Stimulated activated effector memory CD8-positive, alpha-beta T cell treated with anti-CD3 and anti-CD28 coated beads, Interleukin-12 subunit alpha, Interleukin-12 subunit beta, amount 100 ng/mL, for 72 hours (primary cell): ENCODE data around the gene SNX21.
"Not testable (repeated sequence)": the region's sequence is repeated elsewhere in the genome, so short reads cannot be mapped to it uniquely, and the experiment has no call there.

ENCODE experiments used
- ATAC-seq: fragments of 150-1000 bp; cut with Tn5 transposase; 2 replicates; pipeline ENCODE4 v1.10.0; 2021
- DNase-seq, 2 donors: peaks; one replicate each; pipeline ENCODE4 v3.0.0; 2021 to 2022; ENCODE audit warnings: low spot score in 2 of 2
- H3K27ac Mint-ChIP-seq: one replicate; pipeline ENCODE4 v1.8.0; 2022; ENCODE audit warnings: mild to moderate bottlenecking, mixed read lengths
- H3K36me3 Mint-ChIP-seq: one replicate; pipeline ENCODE4 v1.8.0; 2022; ENCODE audit warnings: mild to moderate bottlenecking, mixed read lengths
- H3K4me1 Mint-ChIP-seq: one replicate; pipeline ENCODE4 v1.8.0; 2022; ENCODE audit warnings: mixed read lengths
- H3K4me3 Mint-ChIP-seq: one replicate; pipeline ENCODE4 v1.8.0; 2022; ENCODE audit warnings: mild to moderate bottlenecking, mixed read lengths
- H3K9me3 Mint-ChIP-seq: one replicate; pipeline ENCODE4 v1.8.0; 2022; ENCODE audit warnings: mixed read lengths

SNX21 gene

DNA sequence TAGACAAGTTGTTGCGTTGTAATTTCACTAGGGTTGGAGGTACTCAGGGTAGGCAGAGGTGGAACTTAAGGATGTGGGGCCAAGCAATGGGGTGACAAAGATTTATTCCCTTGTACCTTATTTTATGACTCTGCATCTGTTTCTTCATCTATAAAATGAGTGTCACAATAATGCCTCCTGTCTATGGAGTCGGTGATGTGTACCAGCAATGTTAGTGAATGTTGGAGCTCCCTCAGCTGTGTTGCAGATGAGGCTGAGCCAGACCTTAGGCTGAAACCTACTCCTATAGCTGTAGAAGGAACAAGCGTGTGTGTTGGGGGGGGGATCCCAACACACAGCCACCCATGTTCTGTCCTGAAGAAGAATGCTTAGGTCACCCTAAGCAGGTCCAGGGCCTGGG lies 16.6 kb upstream of the SNX21 start:
- peak overlapping the region; percentile 36 for H3K27ac Mint-ChIP-seq
- DNase-seq (no peak), ATAC-seq (no peak)
- H3K9me3 Mint-ChIP-seq = no peaks in the 10 kb centered on the region
- H3K4me1 Mint-ChIP-seq = peaks cover 18% of the 10 kb centered on the region
- H3K4me3 Mint-ChIP-seq = no peak overlapping the region
- H3K36me3 Mint-ChIP-seq = peaks cover 49% of the 10 kb centered on the region

DNA sequence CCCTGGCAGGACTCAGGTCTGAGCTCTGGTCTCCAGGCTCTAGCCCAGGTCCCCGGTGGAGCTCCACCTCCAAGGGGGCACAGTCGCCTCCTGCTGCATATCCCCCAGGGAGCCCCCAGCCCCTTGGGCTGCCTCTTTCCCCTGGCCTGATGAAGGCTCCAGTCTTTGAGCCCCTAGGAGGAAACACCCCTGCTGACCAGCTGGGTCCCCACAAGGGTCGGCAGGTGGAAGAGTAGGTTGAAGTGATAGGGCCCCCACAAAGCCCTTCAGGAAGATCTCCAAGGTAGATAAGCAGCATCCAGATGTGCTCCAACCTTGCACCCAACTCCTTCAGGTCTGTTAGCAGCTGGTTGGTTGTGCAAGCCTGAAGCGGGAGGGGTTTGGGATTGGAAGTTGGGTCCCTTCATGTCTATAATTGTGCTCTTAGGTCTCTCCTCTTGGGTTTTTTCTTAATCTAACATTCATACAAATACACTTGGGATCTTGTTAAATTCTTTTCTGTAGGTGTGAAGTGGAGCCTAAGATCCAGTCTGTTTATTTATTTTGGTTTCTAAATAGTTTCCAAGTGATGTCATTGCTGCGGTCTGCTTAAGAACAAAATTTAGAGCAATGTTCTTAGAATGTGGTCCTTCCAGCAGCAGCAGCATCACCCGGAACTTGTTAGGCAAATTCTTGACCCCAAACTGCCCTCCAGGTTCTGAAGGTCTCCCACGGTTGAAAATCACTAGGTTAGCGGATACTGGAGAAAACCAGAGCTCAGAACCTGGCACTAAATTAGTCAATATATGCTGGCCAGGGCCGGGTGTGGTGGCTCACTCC lies 16.0 kb upstream of the SNX21 start:
- Mint-ChIP-seq H3K9me3 (no peaks in the 10 kb centered on the region), H3K36me3 (peaks cover 42% of the 10 kb centered on the region), H3K4me3 (no peak overlapping the region), H3K27ac (peak overlapping the region; percentile 0), H3K4me1 (peaks cover 12% of the 10 kb centered on the region)
- DNase-seq (no peak), ATAC-seq (no peak)

DNA sequence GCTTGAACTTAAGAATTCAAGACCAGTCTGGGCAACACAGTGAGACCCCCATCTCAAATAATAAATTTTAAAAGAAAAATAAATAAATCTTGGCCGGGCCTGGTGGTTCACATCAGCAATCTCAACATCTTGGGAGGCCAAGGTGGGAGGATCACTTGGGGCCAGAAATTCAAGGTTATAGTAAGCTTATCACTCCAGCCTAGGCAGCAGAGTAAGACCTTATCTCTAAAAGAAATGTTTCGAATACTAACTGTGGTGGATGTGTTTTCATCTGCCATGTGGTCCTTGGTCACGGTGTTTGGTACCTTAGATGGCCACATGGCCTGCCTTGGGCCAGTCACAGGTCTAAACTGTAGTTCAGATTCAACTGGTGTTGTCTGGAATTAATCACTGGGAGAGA lies 15.4 kb upstream of the SNX21 start:
- ATAC-seq = no peak
- peaks cover 36% of the 10 kb centered on the region for H3K36me3 Mint-ChIP-seq

DNA sequence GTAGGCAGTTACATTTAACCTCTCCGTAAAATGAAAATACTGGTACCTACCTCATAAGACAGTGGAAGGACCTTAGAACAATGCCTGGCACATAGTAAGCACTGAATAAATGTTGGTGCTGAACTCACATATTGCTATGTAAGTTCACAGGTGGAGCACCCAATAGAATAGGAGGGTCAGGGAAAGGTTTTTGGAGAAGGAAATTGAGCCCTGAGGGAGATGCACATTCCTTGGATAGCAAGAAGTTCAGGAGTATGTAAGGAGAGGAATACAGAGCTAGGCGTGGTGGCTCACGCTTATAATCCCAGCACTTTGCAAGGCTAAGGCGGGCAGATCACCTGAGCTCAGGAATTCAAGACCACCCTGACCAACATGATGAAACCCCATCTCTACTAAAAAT lies 14.1 kb upstream of the SNX21 start:
- Mint-ChIP-seq H3K4me1 (peaks cover 15% of the 10 kb centered on the region), H3K4me3 (no peak overlapping the region), H3K36me3 (peaks cover 27% of the 10 kb centered on the region), H3K27ac (no peak overlapping the region), H3K9me3 (no peaks in the 10 kb centered on the region)
- no peak for DNase-seq
- ATAC-seq = no peak

More for the DNA sequence above, 15.4 kb upstream of the SNX21 start:
- Mint-ChIP-seq H3K4me1 (peaks cover 10% of the 10 kb centered on the region), H3K9me3 (no peaks in the 10 kb centered on the region), H3K4me3 (no peak overlapping the region), H3K27ac (peak overlapping the region; percentile 0)
- DNase-seq = no peak

DNA sequence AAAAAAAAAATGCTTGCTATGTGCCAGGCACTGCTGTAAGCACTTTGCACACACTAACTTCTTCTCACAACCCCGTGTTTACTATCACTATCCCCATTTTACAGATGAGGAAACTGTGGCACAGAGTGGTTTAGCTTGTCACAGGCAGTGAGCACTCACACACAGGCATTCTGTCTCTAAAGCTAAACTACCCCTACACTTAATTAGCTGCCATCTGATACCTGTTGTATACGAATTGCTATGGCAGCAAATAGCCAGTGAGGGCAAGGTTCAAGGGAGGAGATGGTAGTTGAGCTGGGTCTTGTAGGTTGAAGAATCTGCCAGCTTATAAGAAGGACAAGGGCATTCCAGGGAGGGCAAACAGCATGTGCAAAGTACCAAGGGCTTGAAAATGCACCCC lies 11.7 kb upstream of the SNX21 start:
- peaks cover 20% of the 10 kb centered on the region for H3K4me1 Mint-ChIP-seq
- ATAC-seq (no peak), DNase-seq (no peak)
- no peaks in the 10 kb centered on the region for H3K9me3 Mint-ChIP-seq
- H3K27ac Mint-ChIP-seq = no peak overlapping the region
- no peak overlapping the region for H3K4me3 Mint-ChIP-seq
- peaks cover 2% of the 10 kb centered on the region for H3K36me3 Mint-ChIP-seq

DNA sequence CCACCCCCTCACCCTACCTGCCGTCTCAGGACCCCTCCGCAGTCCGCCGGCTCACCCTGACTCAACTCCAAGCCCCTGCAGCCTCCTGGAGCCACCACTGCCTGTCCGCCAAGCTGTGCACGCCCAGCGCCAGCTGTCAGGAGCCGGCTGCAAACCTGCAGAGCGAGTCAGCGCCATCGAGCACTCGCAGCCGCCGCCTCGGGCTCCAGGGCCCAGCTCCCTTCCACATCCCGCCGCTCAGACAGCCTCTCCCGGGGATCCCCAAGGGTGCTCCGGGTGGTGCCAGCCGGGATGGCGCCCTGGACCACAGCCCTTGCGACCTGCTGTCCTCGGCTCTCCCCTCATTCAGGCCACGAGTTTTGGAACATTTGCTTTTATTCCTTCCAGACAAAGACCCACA lies 10.7 kb upstream of the SNX21 start:
- Mint-ChIP-seq H3K4me1 (peaks cover 20% of the 10 kb centered on the region), H3K36me3 (no peaks in the 10 kb centered on the region), H3K27ac (no peak overlapping the region), H3K4me3 (no peak overlapping the region), H3K9me3 (no peaks in the 10 kb centered on the region)
- no peak for DNase-seq
- peak; percentile 7 for ATAC-seq

DNA sequence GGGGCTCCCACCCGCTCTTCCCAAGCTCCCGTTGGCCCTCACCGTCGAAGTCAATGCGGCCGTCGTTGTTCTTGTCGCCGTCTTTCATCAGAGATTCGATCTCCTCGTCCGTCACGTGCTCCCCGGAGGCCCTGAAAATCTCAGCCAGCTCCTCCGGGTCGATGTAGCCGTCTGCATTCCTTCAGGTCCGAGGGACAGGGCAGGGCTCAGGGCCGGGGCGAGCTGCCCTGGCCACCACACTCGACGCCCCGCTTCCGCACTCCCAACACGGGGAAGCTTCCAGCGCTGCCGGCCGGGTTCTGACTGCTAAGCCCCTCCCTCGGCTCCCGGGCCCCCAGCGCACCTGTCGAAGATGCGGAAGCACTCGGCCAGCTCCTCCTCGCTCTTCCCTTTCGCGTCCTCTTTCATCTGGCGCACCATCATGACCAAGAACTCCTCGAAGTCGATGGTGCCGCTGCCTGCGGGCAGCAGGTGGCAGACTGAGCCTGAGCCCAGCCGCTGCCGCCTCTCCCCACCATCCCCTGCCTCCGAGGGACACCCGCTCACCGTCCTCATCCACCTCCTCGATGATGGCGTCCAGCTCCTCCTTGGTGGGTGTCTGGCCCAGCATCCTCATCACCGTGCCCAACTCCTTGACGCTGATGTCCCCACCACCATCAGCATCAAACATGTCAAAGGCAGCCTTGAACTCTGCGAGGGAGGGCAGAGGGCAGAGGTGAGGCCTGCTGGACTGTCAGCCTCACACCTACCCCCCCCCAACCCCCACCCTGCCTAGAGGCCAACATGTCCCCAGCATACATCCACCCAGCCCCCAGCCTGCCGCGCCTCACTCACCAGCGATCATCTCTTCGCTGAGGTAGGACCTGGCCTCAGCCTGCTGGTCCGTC lies 9.4 kb upstream of the SNX21 start:
- peak overlapping the region; percentile 73 for H3K4me3 Mint-ChIP-seq
- H3K9me3 Mint-ChIP-seq = no peaks in the 10 kb centered on the region
- DNase-seq = peak; percentile 32 to 62
- peak; percentile 85 for ATAC-seq
- H3K4me1 Mint-ChIP-seq = peaks cover 20% of the 10 kb centered on the region
- no peaks in the 10 kb centered on the region for H3K36me3 Mint-ChIP-seq
- peak overlapping the region; percentile 90 for H3K27ac Mint-ChIP-seq

DNA sequence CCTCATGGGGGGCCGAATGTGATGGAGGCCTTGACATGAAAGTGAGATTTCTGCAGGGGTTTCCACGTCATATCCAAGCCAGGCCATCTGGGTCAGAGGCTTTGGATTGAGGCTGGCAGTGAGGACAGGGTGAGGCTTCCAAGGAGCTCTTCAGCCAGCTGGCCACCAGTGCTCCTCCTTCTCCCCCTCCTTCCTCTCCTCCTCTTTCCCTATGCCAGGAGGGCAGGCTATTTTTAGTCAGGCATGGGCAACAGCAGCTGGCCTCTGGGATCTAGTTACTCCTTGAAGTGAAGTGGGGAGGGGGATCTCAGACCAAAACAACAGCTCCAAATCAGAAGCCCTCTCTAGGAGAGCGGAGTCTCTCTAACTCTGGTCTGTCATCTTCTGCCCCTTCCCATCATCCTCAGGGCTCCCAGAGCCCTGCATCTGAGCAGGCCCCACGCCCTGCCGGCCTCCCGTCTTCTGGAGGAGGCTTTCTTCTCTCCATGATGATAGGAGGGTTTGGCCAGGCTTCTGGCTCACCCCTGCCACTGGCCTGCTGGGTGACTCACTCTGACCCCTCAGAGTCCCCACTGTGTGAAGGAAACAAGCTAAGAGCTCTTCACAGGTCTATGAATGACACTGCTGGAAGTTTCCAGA lies 7.1 kb upstream of the SNX21 start:
- Mint-ChIP-seq H3K36me3 (no peaks in the 10 kb centered on the region), H3K4me3 (no peak overlapping the region), H3K4me1 (peaks cover 20% of the 10 kb centered on the region), H3K27ac (no peak overlapping the region), H3K9me3 (no peaks in the 10 kb centered on the region)
- DNase-seq (no peak), ATAC-seq (no peak)

DNA sequence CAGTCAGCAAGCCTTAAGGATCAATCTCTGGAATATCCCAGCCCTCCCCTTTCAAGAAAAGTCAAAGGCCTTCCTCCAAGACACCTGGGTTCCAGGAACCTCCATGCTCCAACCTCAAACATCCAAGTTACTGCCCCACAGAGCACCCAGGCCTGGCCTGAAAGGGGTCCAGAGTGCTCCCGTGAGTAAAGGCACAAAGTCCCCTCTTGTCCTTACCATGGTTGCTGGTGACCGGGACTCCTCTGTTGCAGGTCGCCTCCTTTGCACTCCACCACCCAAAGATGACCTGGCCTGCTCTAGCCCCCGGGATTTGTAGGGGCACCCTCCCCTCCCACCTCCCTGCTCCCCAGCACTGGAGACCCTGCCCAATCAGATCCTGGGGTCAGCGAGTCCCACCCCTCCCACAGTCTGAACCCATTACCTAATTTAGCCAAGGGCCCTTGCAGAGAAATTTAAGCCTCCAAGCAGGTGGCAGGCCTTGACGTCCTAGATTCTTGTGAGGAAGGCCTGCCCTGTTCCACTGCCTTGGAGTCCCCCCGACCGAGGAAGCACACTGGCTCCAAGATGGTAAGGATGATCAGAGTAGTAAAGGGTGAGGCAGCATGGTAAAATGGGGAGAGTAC lies 6.5 kb upstream of the SNX21 start, which contains the start of gene TNNC2:
Gene TNNC2 (minus strand): TSS at position 283 of the 623 bp plus-strand sequence. CDS start 64 bp downstream, at position 219.
- H3K4me3 Mint-ChIP-seq = no peak within 1 kb of the TSS
- DNase-seq = no peak
- peaks cover 20% of the 10 kb centered on the region for H3K4me1 Mint-ChIP-seq
- no peaks in the 10 kb centered on the region for H3K9me3 Mint-ChIP-seq
- no peak within 1 kb of the TSS for H3K27ac Mint-ChIP-seq
- no peaks in the 10 kb centered on the region for H3K36me3 Mint-ChIP-seq
- no peak for ATAC-seq

DNA sequence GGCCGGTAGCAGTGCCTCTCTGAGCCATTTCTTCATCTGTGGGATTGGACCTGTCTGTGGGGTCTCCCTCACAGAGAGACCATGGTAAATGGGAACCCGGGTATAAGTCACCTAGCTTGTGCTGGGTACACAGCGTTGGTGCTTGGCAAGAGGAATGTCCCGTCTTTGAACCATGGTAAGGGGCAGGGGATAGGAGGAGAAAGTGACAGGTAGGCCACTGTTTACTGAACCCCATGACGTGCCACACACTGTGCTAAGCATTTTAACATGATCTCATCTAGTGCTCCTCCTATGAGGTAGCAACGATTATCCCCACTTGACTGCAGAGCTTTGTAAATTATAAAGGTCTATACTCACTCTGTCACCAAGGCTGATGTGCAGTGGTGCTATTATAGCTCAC lies 5.9 kb upstream of the SNX21 start:
- no peak overlapping the region for H3K4me3 Mint-ChIP-seq
- ATAC-seq = no peak
- H3K9me3 Mint-ChIP-seq = no peaks in the 10 kb centered on the region
- no peak for DNase-seq
- H3K4me1 Mint-ChIP-seq = peaks cover 22% of the 10 kb centered on the region
- H3K27ac Mint-ChIP-seq = no peak overlapping the region
- H3K36me3 Mint-ChIP-seq = no peaks in the 10 kb centered on the region

DNA sequence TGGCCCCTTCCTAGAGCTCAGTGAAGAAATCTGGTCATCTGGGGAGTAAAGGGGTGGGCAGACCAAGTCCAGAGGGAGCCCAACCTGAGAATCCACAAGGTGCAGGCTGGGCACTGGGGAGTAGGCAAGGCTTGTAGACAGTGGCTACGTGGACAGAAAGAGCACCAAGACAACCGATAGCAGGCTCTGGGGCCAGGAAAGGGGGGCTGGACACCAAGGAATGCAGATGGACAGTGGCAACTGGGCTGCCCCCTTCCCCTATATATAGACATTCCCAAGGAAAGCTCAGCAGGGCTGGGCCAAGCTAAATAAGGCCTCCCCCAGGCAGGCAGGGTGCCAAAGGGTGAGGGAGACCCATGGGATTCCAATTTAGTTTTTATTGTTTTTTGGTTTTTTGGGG lies 5.0 kb upstream of the SNX21 start:
- Mint-ChIP-seq H3K9me3 (no peaks in the 10 kb centered on the region), H3K4me1 (peaks cover 24% of the 10 kb centered on the region), H3K27ac (no peak overlapping the region), H3K36me3 (no peaks in the 10 kb centered on the region), H3K4me3 (no peak overlapping the region)
- no peak for ATAC-seq
- no peak for DNase-seq

DNA sequence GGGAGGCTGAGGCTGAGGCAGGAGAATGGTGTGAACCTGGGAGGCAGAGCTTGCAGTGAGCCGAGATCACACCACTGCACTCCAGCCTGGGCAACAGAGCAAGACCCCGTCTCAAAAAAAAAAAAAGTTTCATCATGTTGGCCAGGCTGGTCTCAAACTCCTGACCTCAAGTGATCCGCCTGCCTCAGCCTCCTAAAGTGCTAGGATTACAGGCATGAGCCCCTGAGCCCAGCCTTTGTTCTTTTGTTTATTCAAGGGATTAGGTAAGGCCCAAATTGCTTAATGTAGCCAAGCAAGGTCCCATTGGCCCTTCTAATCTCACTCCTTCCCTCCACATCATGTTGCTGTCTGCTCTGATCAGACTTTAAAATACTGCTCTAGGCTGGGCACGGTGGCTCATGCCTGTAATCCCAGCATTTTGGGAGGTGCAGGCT lies 3.9 kb upstream of the SNX21 start:
- DNase-seq, H3K36me3 Mint-ChIP-seq, ATAC-seq, H3K27ac Mint-ChIP-seq, H3K4me3 Mint-ChIP-seq, H3K9me3 Mint-ChIP-seq: not testable (repeated sequence)
- H3K4me1 Mint-ChIP-seq = peaks cover 14% of the 10 kb centered on the region

DNA sequence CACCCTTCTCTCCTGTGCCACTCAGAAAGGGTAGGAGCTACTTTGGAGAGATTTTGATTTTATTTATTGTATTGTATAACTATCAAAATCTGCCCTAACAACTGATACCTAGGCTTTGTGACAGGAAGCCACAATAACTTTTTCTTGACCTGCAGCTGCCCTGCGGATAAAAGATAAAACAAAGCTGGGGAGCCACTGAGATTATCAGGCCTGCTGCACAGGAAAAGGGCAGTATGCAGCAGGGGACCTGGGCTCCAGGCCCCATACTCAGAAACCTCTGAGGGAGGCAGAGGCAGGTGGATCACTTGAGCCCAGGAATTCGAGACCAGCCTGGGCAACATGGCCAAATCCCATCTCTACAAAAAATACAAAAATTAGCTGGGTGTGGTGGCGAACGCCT lies 980 bp upstream of the SNX21 start:
- DNase-seq = no peak
- ATAC-seq = no peak
- H3K4me3 Mint-ChIP-seq = peak overlapping the region; percentile 66
- H3K27ac Mint-ChIP-seq = no peak overlapping the region
- H3K9me3 Mint-ChIP-seq = no peaks in the 10 kb centered on the region
- peaks cover 6% of the 10 kb centered on the region for H3K36me3 Mint-ChIP-seq
- H3K4me1 Mint-ChIP-seq = peaks cover 10% of the 10 kb centered on the region

DNA sequence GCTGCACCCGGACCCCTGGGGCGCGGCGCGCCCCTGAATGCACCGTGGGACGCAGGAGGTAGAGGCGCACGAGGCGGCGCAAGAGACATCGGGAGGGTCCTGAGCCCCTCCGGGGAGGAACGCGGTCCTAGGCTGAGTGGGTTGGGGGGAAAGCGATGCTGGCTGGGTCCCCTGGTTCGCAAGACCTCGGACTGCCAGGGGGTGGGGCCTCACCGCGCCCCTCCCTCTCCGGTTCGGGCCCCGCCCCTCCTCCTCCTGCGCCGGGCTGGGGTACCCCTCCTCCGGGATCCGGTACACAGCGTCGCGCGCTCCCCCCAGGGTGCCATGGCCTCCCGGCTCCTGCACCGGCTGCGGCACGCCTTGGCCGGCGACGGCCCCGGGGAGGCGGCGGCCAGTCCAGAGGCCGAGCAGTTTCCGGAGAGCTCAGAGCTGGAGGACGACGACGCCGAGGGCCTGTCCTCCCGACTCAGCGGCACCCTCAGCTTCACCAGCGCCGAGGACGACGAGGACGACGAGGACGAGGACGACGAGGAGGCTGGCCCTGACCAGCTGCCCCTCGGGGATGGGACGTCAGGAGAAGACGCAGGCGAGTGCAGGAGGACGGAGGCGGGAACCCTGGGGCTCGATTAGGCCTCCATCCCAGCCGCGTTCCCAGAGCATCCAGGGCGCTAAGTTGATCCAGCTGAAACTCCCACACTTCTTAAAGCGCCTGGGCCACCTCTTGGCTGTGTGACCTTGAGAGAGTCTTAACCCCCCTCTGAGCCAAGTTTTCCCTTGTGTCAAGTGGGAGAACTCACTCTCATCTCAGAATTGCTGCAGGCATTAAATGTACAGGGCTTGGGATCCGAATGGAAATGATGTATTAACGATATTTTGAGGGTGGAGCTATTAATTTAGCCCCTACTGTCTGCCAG lies 541 bp downstream of the SNX21 start:
- DNase-seq (peak; percentile 25 to 65), ATAC-seq (peak; percentile 73)
- Mint-ChIP-seq H3K36me3 (peaks cover 6% of the 10 kb centered on the region), H3K4me1 (peaks cover 10% of the 10 kb centered on the region), H3K4me3 (peak overlapping the region; percentile 66), H3K27ac (peak overlapping the region; percentile 56), H3K9me3 (no peaks in the 10 kb centered on the region)
